H1 (cell line): ENCODE measurements around the gene ZNF407.

Source experiments
- ATF2 ChIP-seq: IDR thresholded peaks from 2 replicates; pipeline ENCODE4 v1.6.1; 2012; ENCODE audit warnings: low read length, inconsistent platforms
- CHD2 ChIP-seq: IDR thresholded peaks from 2 replicates; pipeline ENCODE4 v1.6.1; 2012; ENCODE audit warnings: low read length, improper control_type of control experiment
- CTCF ChIP-seq, 3 experiments: IDR thresholded peaks; 1 replicate in 2 of 3; 2 replicates in 1 of 3; pipeline versions ENCODE4 v1.5.1 to v1.6.1; 2011; ENCODE audit warnings: low read length in 3 of 3, mild to moderate bottlenecking in 3 of 3, inconsistent platforms in 2 of 3, low read depth in 1 of 3, moderate library complexity in 1 of 3; ENCODE audit not compliant: insufficient read depth in 1 of 3; ENCODE audit errors: control extremely low read depth in 1 of 3
- EP300 ChIP-seq, 2 experiments: IDR thresholded peaks; 1 replicate in 1 of 2; 2 replicates in 1 of 2; pipeline ENCODE4 v1.6.1; 2011 to 2012; ENCODE audit warnings: low read depth in 2 of 2, low read length in 2 of 2, mild to moderate bottlenecking in 2 of 2, borderline replicate concordance in 1 of 2, inconsistent platforms in 1 of 2, moderate library complexity in 1 of 2
- EZH2 ChIP-seq: fragments of 200-600 bp; sonication (generic); IDR thresholded peaks from 2 replicates; pipeline ENCODE4 v1.7.1; 2012; ENCODE audit warnings: low read depth, mild to moderate bottlenecking, moderate library complexity, low read length, inconsistent platforms; ENCODE audit not compliant: severe bottlenecking
- HDAC6 ChIP-seq: IDR thresholded peaks from one replicate; pipeline ENCODE4 v1.7.1; 2012; ENCODE audit warnings: low read depth, mild to moderate bottlenecking, inconsistent platforms, low read length, moderate library complexity
- POLR2A ChIP-seq, 2 experiments: IDR thresholded peaks; 1 replicate in 1 of 2; 2 replicates in 1 of 2; pipeline ENCODE4 v1.6.1; 2011; ENCODE audit warnings: low read depth in 2 of 2, low read length in 2 of 2, mild to moderate bottlenecking in 2 of 2; ENCODE audit errors: control extremely low read depth in 1 of 2
- POLR2AphosphoS5 ChIP-seq: IDR thresholded peaks from 2 replicates; pipeline ENCODE4 v1.6.1; 2011; ENCODE audit warnings: low read depth, low read length
- RBBP5 ChIP-seq: IDR thresholded peaks from 2 replicates; pipeline ENCODE4 v1.7.1; 2012; ENCODE audit warnings: low read depth, mild to moderate bottlenecking, inconsistent platforms, low read length, moderate library complexity, borderline replicate concordance
- SIX5 ChIP-seq: IDR thresholded peaks from 2 replicates; pipeline ENCODE4 v1.6.1; 2011; ENCODE audit warnings: mild to moderate bottlenecking, low read depth, low read length
- SP1 ChIP-seq: IDR thresholded peaks from 2 replicates; pipeline ENCODE4 v1.6.1; 2011; ENCODE audit warnings: low read depth, low read length
- TAF7 ChIP-seq: optimal IDR thresholded peaks from 2 replicates; pipeline ENCODE3; 2011; ENCODE audit warnings: low read depth, mild to moderate bottlenecking, inconsistent platforms, low read length, moderate library complexity, borderline replicate concordance
- TF ChIP-seq, protein P1 (sequence below): IDR thresholded peaks from 2 replicates; pipeline ENCODE4 v1.6.1; 2011; ENCODE audit warnings: low read length, improper control_type of control experiment

DNA sequence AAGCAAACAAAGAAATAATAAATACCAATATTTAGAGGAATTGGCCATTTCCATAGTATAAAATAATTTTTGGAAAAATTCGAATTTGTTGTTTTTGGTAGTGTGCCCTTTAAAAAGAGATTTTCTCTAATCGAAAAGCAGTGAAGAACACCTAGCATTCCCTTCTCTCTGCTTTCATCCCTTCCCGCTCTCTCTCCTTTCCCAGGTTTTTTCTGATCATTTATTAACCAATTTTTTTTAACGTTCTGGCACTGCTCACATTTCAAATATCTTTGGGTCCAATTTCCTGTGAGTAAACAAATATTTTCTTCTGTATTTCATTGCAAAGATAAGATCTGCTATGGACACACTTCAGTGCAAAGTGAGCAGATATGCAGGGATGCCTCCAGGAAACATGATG, 101.2 kb downstream of the ZNF407 start:
- TF ChIP-seq POLR2A (IDR thresholded peaks at IDR 0.05; ENCODE audit: control extremely low read depth in 1 of 2, low read depth in 2 of 2, low read length in 2 of 2) = no peak
- no peak for TF ChIP-seq SP1
- TF ChIP-seq TAF7 = no peak
- no peak for TF ChIP-seq CTCF (IDR thresholded peaks at IDR 0.05; ENCODE audit: control extremely low read depth in 1 of 3, insufficient read depth in 1 of 3, low read depth in 1 of 3, low read length in 3 of 3)
- no peak for TF ChIP-seq HDAC6
- TF ChIP-seq EZH2 = no peak
- TF ChIP-seq POLR2AphosphoS5 = no peak
- TF ChIP-seq, protein P1, sequence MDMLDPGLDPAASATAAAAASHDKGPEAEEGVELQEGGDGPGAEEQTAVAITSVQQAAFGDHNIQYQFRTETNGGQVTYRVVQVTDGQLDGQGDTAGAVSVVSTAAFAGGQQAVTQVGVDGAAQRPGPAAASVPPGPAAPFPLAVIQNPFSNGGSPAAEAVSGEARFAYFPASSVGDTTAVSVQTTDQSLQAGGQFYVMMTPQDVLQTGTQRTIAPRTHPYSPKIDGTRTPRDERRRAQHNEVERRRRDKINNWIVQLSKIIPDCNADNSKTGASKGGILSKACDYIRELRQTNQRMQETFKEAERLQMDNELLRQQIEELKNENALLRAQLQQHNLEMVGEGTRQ = no peak
- TF ChIP-seq EP300 (IDR thresholded peaks at IDR 0.05; ENCODE audit: borderline replicate concordance in 1 of 2, low read depth in 2 of 2, low read length in 2 of 2) = no peak
- TF ChIP-seq CHD2 = no peak
- no peak for TF ChIP-seq RBBP5
- no peak for TF ChIP-seq ATF2
- no peak for TF ChIP-seq SIX5
